AG20443 (cell line): ENCODE data around the gene CCDC85C.

Source experiments
- DNase-seq: peaks from one replicate; pipeline ENCODE4 v3.0.0; 2012; ENCODE audit warnings: low spot score, mixed read lengths

CCDC85C gene

GRCh38 chr14:99556134-99556791 lies 47.7 kb downstream of the CCDC85C start:
- DNase-seq = no peak

- DNase-seq = no peak
These were observed 49.1 kb downstream of the CCDC85C start for GRCh38 chr14:99554757-99555531.

- no peak for DNase-seq
These were observed 49.8 kb downstream of the CCDC85C start for GRCh38 chr14:99554184-99554583.

GRCh38 chr14:99552572-99553216 lies 51.3 kb downstream of the CCDC85C start:
- DNase-seq = no peak

GRCh38 chr14:99552021-99552553 lies 51.9 kb downstream of the CCDC85C start:
- no peak for DNase-seq

- no peak for DNase-seq
These were observed 52.7 kb downstream of the CCDC85C start for GRCh38 chr14:99551034-99551922.

GRCh38 chr14:99550387-99550992 lies 53.5 kb downstream of the CCDC85C start:
- no peak for DNase-seq

GRCh38 chr14:99549684-99550083 lies 54.3 kb downstream of the CCDC85C start:
- peak; percentile 44 for DNase-seq

- no peak for DNase-seq
These were observed 55.0 kb downstream of the CCDC85C start for GRCh38 chr14:99548871-99549515.

GRCh38 chr14:99548255-99548654 lies 55.8 kb downstream of the CCDC85C start:
- no peak for DNase-seq

GRCh38 chr14:99546234-99546879 lies 57.6 kb downstream of the CCDC85C start:
- DNase-seq = no peak

- DNase-seq = no peak
These were observed 58.4 kb downstream of the CCDC85C start for GRCh38 chr14:99545586-99545985.

- no peak for DNase-seq
These were observed 59.0 kb downstream of the CCDC85C start for GRCh38 chr14:99544991-99545390.

GRCh38 chr14:99543985-99544384 lies 60.0 kb downstream of the CCDC85C start:
- no peak for DNase-seq

- no peak for DNase-seq
These were observed 60.6 kb downstream of the CCDC85C start for GRCh38 chr14:99543370-99543769.

GRCh38 chr14:99542566-99542965 lies 61.4 kb downstream of the CCDC85C start:
- DNase-seq = no peak

- no peak for DNase-seq
These were observed 62.1 kb downstream of the CCDC85C start for GRCh38 chr14:99541677-99542470.

- DNase-seq = no peak
These were observed 62.8 kb downstream of the CCDC85C start for GRCh38 chr14:99541211-99541610.
